Epidermal melanocyte (primary cell): ENCODE data around the gene USH1C.

Source experiments
- DNase-seq: peaks from one replicate; pipeline ENCODE4 v3.0.0; 2011; ENCODE audit warnings: low spot score; ENCODE audit not compliant: insufficient read length

The USH1C gene

GRCh38 chr11:17527628-17527995, 16.6 kb downstream of the USH1C start:
- DNase-seq = no peak

- DNase-seq = no peak
Observed at GRCh38 chr11:17526931-17527627, 17.1 kb downstream of the USH1C start.

- DNase-seq = no peak
Observed at GRCh38 chr11:17526326-17526725, 17.9 kb downstream of the USH1C start.

GRCh38 chr11:17525570-17525969, 18.6 kb downstream of the USH1C start:
- no peak for DNase-seq

- DNase-seq = no peak
Observed at GRCh38 chr11:17524221-17524620, 20.0 kb downstream of the USH1C start.

GRCh38 chr11:17522655-17523054, 21.6 kb downstream of the USH1C start:
- no peak for DNase-seq

GRCh38 chr11:17521106-17521900, 22.9 kb downstream of the USH1C start:
- DNase-seq = no peak

- no peak for DNase-seq
Observed at GRCh38 chr11:17519061-17519885, 24.9 kb downstream of the USH1C start.

GRCh38 chr11:17518366-17518765, 25.9 kb downstream of the USH1C start:
- no peak for DNase-seq

GRCh38 chr11:17517186-17517585, 27.0 kb downstream of the USH1C start:
- DNase-seq = no peak

GRCh38 chr11:17516551-17517150, 27.6 kb downstream of the USH1C start:
- DNase-seq = no peak

GRCh38 chr11:17515443-17516176, 28.6 kb downstream of the USH1C start:
- no peak for DNase-seq

GRCh38 chr11:17514476-17514875, 29.7 kb downstream of the USH1C start:
- no peak for DNase-seq

GRCh38 chr11:17513853-17514252, 30.4 kb downstream of the USH1C start:
- DNase-seq = no peak

GRCh38 chr11:17512101-17512500, 32.1 kb downstream of the USH1C start:
- DNase-seq = no peak

GRCh38 chr11:17511571-17511970, 32.6 kb downstream of the USH1C start:
- DNase-seq = no peak

- no peak for DNase-seq
Observed at GRCh38 chr11:17510507-17511206, 33.6 kb downstream of the USH1C start.

GRCh38 chr11:17508791-17509190, 35.4 kb downstream of the USH1C start:
- DNase-seq = no peak

- DNase-seq = no peak
Observed at GRCh38 chr11:17508306-17508705, 35.9 kb downstream of the USH1C start.

- DNase-seq = no peak
Observed at GRCh38 chr11:17507773-17508172, 36.4 kb downstream of the USH1C start.
